ENCODE results near the gene ICE2.

DNA sequence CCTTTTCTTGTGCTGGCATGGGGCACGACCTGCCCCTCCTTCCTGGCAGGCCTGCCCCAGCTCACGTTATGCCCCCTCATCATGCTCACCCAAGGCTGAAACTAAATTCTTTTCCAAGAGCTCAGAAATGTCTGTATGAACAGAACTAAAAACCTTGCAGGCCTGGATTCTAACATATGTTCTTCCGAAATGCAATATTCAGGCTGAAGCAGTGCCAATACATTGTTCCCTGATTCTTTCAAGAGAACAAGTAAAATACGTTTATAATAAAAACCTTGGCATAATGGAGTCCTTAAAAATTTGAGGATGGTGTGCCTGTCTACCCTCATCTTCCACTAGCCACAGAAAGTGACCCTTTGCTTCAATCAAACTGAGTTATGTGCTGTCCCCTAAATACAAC lies 48.5 kb upstream of the ICE2 start:
- TF ChIP-seq ZBTB7A (IDR thresholded peaks at IDR 0.05; ENCODE audit: low read depth) (no peak), CREB1 (IDR thresholded peaks at IDR 0.05; ENCODE audit: low read depth) (no peak), TAF1 (IDR thresholded peaks at IDR 0.05; ENCODE audit: low read depth) (no peak), YY1 (IDR thresholded peaks at IDR 0.05; ENCODE audit: low read depth) (no peak), RAD21 (IDR thresholded peaks at IDR 0.05; ENCODE audit: low read depth) (no peak), CEBPB (IDR thresholded peaks at IDR 0.05) (no peak), EP300 (IDR thresholded peaks at IDR 0.05; ENCODE audit: borderline replicate concordance) (no peak), FOXM1 (IDR thresholded peaks at IDR 0.05; ENCODE audit: borderline replicate concordance, low read depth) (no peak), TEAD4 (IDR thresholded peaks at IDR 0.05) (no peak)
- TF ChIP-seq, protein P1, sequence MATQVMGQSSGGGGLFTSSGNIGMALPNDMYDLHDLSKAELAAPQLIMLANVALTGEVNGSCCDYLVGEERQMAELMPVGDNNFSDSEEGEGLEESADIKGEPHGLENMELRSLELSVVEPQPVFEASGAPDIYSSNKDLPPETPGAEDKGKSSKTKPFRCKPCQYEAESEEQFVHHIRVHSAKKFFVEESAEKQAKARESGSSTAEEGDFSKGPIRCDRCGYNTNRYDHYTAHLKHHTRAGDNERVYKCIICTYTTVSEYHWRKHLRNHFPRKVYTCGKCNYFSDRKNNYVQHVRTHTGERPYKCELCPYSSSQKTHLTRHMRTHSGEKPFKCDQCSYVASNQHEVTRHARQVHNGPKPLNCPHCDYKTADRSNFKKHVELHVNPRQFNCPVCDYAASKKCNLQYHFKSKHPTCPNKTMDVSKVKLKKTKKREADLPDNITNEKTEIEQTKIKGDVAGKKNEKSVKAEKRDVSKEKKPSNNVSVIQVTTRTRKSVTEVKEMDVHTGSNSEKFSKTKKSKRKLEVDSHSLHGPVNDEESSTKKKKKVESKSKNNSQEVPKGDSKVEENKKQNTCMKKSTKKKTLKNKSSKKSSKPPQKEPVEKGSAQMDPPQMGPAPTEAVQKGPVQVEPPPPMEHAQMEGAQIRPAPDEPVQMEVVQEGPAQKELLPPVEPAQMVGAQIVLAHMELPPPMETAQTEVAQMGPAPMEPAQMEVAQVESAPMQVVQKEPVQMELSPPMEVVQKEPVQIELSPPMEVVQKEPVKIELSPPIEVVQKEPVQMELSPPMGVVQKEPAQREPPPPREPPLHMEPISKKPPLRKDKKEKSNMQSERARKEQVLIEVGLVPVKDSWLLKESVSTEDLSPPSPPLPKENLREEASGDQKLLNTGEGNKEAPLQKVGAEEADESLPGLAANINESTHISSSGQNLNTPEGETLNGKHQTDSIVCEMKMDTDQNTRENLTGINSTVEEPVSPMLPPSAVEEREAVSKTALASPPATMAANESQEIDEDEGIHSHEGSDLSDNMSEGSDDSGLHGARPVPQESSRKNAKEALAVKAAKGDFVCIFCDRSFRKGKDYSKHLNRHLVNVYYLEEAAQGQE (IDR thresholded peaks at IDR 0.05; ENCODE audit: low read depth) = no peak
- TF ChIP-seq, protein P2, sequence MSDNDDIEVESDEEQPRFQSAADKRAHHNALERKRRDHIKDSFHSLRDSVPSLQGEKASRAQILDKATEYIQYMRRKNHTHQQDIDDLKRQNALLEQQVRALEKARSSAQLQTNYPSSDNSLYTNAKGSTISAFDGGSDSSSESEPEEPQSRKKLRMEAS (IDR thresholded peaks at IDR 0.05) = no peak

Data from Ishikawa (cell line).